Esophagus muscularis mucosa (tissue), 4 donors: ENCODE measurements around the gene PRKN.

ENCODE experiments used
- CTCF ChIP-seq, 3 experiments: fragments of 200-600 bp in 2 of 3; fragments of 450-650 bp in 1 of 3; sonication (generic) in 2 of 3; IDR thresholded peaks; one replicate each; pipeline ENCODE4 v1.5.1; 2017 to 2019; ENCODE audit warnings: antibody characterized with exemption in 3 of 3, mild to moderate bottlenecking in 2 of 3, moderate library complexity in 1 of 3
- EP300 ChIP-seq: sonication (generic); formaldehyde crosslinking; IDR thresholded peaks from one replicate; pipeline ENCODE4 v1.6.1; 2017; ENCODE audit warnings: antibody characterized with exemption
- POLR2A ChIP-seq: fragments of 450-650 bp; IDR thresholded peaks from one replicate; pipeline ENCODE4 v1.6.1; 2017; ENCODE audit warnings: antibody characterized with exemption, moderate library complexity, mild to moderate bottlenecking, low read depth
- POLR2AphosphoS5 ChIP-seq, 2 donors: sonication (generic); formaldehyde crosslinking; IDR thresholded peaks; one replicate each; pipeline ENCODE4 v1.6.1; 2017; ENCODE audit warnings: antibody characterized with exemption in 2 of 2

GRCh38 chr6:162581988-162582780, 145.4 kb downstream of the PRKN start:
- TF ChIP-seq CTCF (IDR thresholded peaks at IDR 0.05) (no peak), POLR2AphosphoS5 (IDR thresholded peaks at IDR 0.05) (no peak), POLR2A (no peak), EP300 (no peak)
